ENCODE data around the gene NSUN7.

The NSUN7 gene

DNA sequence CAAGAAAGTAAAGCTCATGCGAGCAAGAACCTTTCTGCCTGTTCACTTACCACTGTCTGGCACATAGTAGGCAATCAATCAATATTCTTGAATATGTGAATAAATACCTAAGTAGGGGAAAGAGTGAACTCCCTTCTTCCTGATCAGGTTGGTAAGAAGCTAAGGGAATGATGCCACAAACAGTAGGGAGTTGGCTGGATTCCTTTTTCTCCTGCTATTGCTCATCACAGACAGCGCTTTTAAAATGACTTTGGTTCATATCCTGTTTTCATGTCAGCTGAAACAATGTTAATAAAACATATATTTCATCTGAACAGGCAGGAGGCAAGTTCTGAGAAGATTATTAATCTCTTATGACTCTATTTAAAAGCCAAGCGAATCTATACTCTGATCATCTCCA lies 99.2 kb downstream of the NSUN7 start:
- no peak for FAIRE-seq

DNA sequence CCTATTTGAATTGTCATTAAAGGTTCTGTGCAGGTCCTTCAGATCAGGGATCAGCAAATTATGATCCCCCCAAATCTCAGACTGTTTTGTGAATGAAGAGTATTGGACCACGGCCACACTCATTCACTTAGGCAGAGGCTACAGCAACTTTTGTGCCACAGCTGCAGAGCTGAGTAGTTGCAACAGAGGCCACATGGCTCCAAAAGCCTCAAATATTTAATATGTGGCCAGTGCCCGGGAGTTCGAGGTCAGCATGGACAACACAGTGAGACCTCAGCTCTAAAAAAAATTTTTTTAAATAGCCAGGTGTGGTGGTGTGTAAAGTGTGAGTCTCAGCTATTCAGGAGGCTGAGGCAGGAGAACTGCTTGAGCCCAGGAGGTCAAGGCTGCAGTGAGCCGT lies 100.7 kb downstream of the NSUN7 start:
- no peak for FAIRE-seq

GRCh38 chr4:40856277-40856839 lies 106.6 kb downstream of the NSUN7 start:
- no peak for FAIRE-seq

GRCh38 chr4:40856840-40857362 lies 107.1 kb downstream of the NSUN7 start:
- FAIRE-seq: no peak

GRCh38 chr4:40857956-40858355 lies 108.2 kb downstream of the NSUN7 start:
- FAIRE-seq: no peak

DNA sequence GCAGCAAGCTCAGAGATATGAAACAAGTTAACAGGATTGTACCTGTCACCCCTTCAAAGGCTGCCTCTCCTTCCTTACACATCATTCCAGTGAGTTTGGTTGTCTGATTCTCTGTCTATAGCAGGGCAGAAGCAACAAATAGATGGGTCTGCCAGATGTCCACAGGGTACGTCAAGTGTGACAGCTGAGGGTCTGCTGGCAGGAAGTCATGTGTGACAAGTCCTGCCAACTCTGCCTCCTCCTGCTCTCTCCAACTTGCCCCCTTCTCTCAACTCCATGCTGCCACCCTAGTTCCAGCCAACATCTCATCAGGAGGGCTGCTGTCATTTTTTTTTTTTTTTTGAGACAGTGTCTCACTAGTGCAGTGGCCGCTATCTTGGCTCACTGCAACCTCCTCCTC lies 109.2 kb downstream of the NSUN7 start:
- no peak for FAIRE-seq

All from TTC549 (cell line).